GM23338 (cell line): ENCODE measurements around the gene SLC25A11. TPM values are rescaled to one million over a fixed set of nuclear protein-coding genes. Genes with fewer than 3 reads are reported as not detected.

Experiments used
- ATAC-seq: fragments of 200-7000 bp; cut with Tn5 transposase; 3 replicates; pipeline ENCODE4 v1.9.1; 2020
- DNase-seq: peaks from one replicate; pipeline ENCODE4 v3.0.0-alpha.2; 2015; ENCODE audit warnings: low spot score
- H2AFZ ChIP-seq: fragments of 200-600 bp; sonication (generic); 2 replicates; pipeline ENCODE4 v1.8.0; 2016; ENCODE audit warnings: antibody characterized with exemption, mild to moderate bottlenecking, moderate library complexity
- H3F3A ChIP-seq: fragments of 200-600 bp; sonication (generic); replicated peaks from 2 replicates; pipeline ENCODE4 v1.8.0; 2017; ENCODE audit warnings: antibody characterized with exemption, mixed run types, low read depth
- H3K27ac ChIP-seq: fragments of 200-600 bp; sonication (generic); 2 replicates; pipeline ENCODE4 v1.6.1; 2016; ENCODE audit warnings: low read depth
- H3K27me3 ChIP-seq: fragments of 200-600 bp; sonication (generic); 2 replicates; pipeline ENCODE4 v1.8.0; 2016; ENCODE audit warnings: mild to moderate bottlenecking, mixed run types, moderate library complexity; ENCODE audit not compliant: insufficient read depth
- H3K36me3 ChIP-seq: fragments of 200-600 bp; sonication (generic); 2 replicates; pipeline ENCODE4 v1.8.0; 2016; ENCODE audit warnings: mild to moderate bottlenecking; ENCODE audit not compliant: insufficient read depth
- H3K4me1 ChIP-seq: fragments of 200-600 bp; sonication (generic); 2 replicates; pipeline ENCODE4 v1.8.0; 2016; ENCODE audit warnings: mild to moderate bottlenecking, moderate library complexity; ENCODE audit not compliant: insufficient read depth
- H3K4me2 ChIP-seq: fragments of 200-600 bp; sonication (generic); 2 replicates; pipeline ENCODE4 v1.7.1; 2017; ENCODE audit warnings: mixed run types
- H3K4me3 ChIP-seq: fragments of 200-600 bp; sonication (generic); 2 replicates; pipeline ENCODE4 v1.6.1; 2016; ENCODE audit warnings: mixed run types
- H3K79me2 ChIP-seq: fragments of 200-600 bp; sonication (generic); replicated peaks from 2 replicates; pipeline ENCODE4 v1.8.0; 2017; ENCODE audit warnings: mild to moderate bottlenecking; ENCODE audit not compliant: insufficient read depth
- H3K9me2 ChIP-seq: fragments of 200-600 bp; sonication (generic); 2 replicates; pipeline ENCODE4 v1.8.0; 2017; ENCODE audit not compliant: insufficient read depth
- H4K20me1 ChIP-seq: fragments of 200-600 bp; sonication (generic); replicated peaks from 2 replicates; pipeline ENCODE4 v1.8.0; 2017; ENCODE audit warnings: mild to moderate bottlenecking; ENCODE audit not compliant: insufficient read depth
- H3K27ac Mint-ChIP-seq: 2 replicates; pipeline ENCODE4 v1.8.0; 2020; ENCODE audit warnings: inconsistent platforms, mild to moderate bottlenecking, moderate library complexity, mixed read lengths
- H3K27me3 Mint-ChIP-seq: 3 replicates; pipeline ENCODE4 v1.8.0; 2022; ENCODE audit warnings: low read depth, mild to moderate bottlenecking, moderate library complexity, mixed read lengths, inconsistent platforms; ENCODE audit not compliant: insufficient read depth, poor library complexity
- H3K36me3 Mint-ChIP-seq: 3 replicates; pipeline ENCODE4 v1.8.0; 2021; ENCODE audit warnings: low read depth, mild to moderate bottlenecking, inconsistent platforms, moderate library complexity, mixed read lengths
- H3K4me1 Mint-ChIP-seq: 3 replicates; pipeline ENCODE4 v1.8.0; 2020; ENCODE audit warnings: mild to moderate bottlenecking, inconsistent platforms, mixed read lengths
- H3K4me3 Mint-ChIP-seq: 3 replicates; pipeline ENCODE4 v1.8.0; 2021; ENCODE audit warnings: moderate library complexity, mild to moderate bottlenecking, inconsistent platforms, mixed read lengths
- H3K9me3 Mint-ChIP-seq: 3 replicates; pipeline ENCODE4 v1.8.0; 2020; ENCODE audit warnings: moderate library complexity, mild to moderate bottlenecking, inconsistent platforms, mixed read lengths
- CTCF ChIP-seq, 2 experiments: fragments of 200-600 bp in 1 of 2; sonication (generic) in 1 of 2; conservative IDR thresholded peaks; 2 replicates each; pipeline versions ENCODE4 v1.5.1 to v1.6.1; 2016 to 2017; ENCODE audit warnings: antibody characterized with exemption in 2 of 2, low read depth in 2 of 2, mild to moderate bottlenecking in 2 of 2, moderate library complexity in 1 of 2
- ETS1 ChIP-seq: IDR thresholded peaks from 2 replicates; pipeline ENCODE4 v1.6.1; 2016; ENCODE audit warnings: antibody characterized with exemption
- EZH2phosphoT487 ChIP-seq: fragments of 200-600 bp; sonication (generic); IDR thresholded peaks from one replicate; pipeline ENCODE4 v1.8.1; 2018; ENCODE audit warnings: antibody characterized with exemption; ENCODE audit not compliant: unreplicated experiment
- JUNB ChIP-seq: IDR thresholded peaks from one replicate; pipeline ENCODE4 v1.6.1; 2016; ENCODE audit warnings: antibody characterized with exemption; ENCODE audit not compliant: unreplicated experiment
- STAT1 ChIP-seq: IDR thresholded peaks from one replicate; pipeline ENCODE4 v1.6.1; 2016; ENCODE audit warnings: antibody characterized with exemption; ENCODE audit not compliant: unreplicated experiment
- ZNF331 ChIP-seq: fragments of 250-450 bp; sonication (Bioruptor Pico); IDR thresholded peaks from 2 replicates; pipeline ENCODE4 v1.5.0; 2020; ENCODE audit warnings: low read depth, mild to moderate bottlenecking, moderate library complexity
- ZNF462 ChIP-seq: fragments of 250-450 bp; sonication (Bioruptor Pico); IDR thresholded peaks from 2 replicates; pipeline ENCODE4 v1.5.0; 2020; ENCODE audit warnings: mild to moderate bottlenecking, moderate library complexity
- polyA plus RNA-seq: library from polyadenylated mRNA; unstranded; fragments of >200 nt; fragmentation: Nextera tagmentation; extraction: Ambion mirVana; gene quantifications from 2 replicates; pipeline ENCODE4 v1.2.1, GENCODE V29; 2016
- total RNA-seq: library from RNA; depleted of rRNA; stranded (reverse); fragments of >200 nt; shearing (Covaris generic); gene quantifications from 2 replicates; pipeline ENCODE4 v1.2.3, GENCODE V29; 2014

Gene SLC25A11
- total and polyA plus RNA-seq, 2 experiments from 2014 or later, result 37.8 to 73.6 TPM

GRCh38 chr17:4899341-4900230 lies 40.3 kb downstream of the SLC25A11 start, which contains the start of gene C17orf107 (continued):
- peak in 1 of 2 experiments; percentile 21; a peak in 2 of 4 replicates for TF ChIP-seq CTCF (conservative IDR thresholded peaks at IDR 0.05; ENCODE audit: low read depth in 2 of 2)
- no peak for TF ChIP-seq STAT1
- TF ChIP-seq EZH2phosphoT487, result no peak
- TF ChIP-seq JUNB, result no peak
- no peak for TF ChIP-seq ETS1

- H3K27me3 Mint-ChIP-seq, result peaks cover 33% of the 10 kb centered on the region
- no peaks in the 10 kb centered on the region; the same call in 1 of the 2 replicates for H3K36me3 ChIP-seq
- peak overlapping the region; percentile 77 for H3K4me3 ChIP-seq
- ATAC-seq, result no peak
- H3K9me3 Mint-ChIP-seq, result no peaks in the 10 kb centered on the region
- peak overlapping the region; percentile 72 for H3K4me3 Mint-ChIP-seq
- peaks cover 14% of the 10 kb centered on the region; the same call in 2 of the 3 replicates for H3K36me3 Mint-ChIP-seq
- peaks cover 9% of the 10 kb centered on the region for H3K27me3 ChIP-seq
- peaks cover 26% of the 10 kb centered on the region for H3K4me1 Mint-ChIP-seq
- peaks cover 37% of the 10 kb centered on the region for H3F3A ChIP-seq
- H3K79me2 ChIP-seq, result no peaks in the 10 kb centered on the region
- no peaks in the 10 kb centered on the region for H4K20me1 ChIP-seq
- DNase-seq, result no peak
- H3K9me2 ChIP-seq, result no peaks in the 10 kb centered on the region
- 0 out of 2 replicates have a peak, but pooled peaks cover 5% of the 10 kb centered on the region for H3K4me1 ChIP-seq
- H3K27ac ChIP-seq, result no peak overlapping the region
- H2AFZ ChIP-seq, result no peak overlapping the region
- no peak overlapping the region for H3K27ac Mint-ChIP-seq
- H3K4me2 ChIP-seq, result peak overlapping the region; percentile 95
- TF ChIP-seq ZNF331 (CRISPR knock-in tag) (no peak), ZNF462 (CRISPR knock-in tag) (no peak), CTCF (conservative IDR thresholded peaks at IDR 0.05; ENCODE audit: low read depth in 2 of 2) (no peak)
These were observed 40.9 kb downstream of the SLC25A11 start for GRCh38 chr17:4898927-4899326.
